DMS 273 (cell line): ENCODE results near the gene PVRIG.
"Not testable (repeated sequence)": the region's sequence is repeated elsewhere in the genome, so short reads cannot be mapped to it uniquely, and the experiment has no call there.

Source experiments
- DNase-seq: peaks from one replicate; lab custom pipeline; 2025; ENCODE audit not compliant: unreplicated experiment; lab: John Stamatoyannopoulos, UW

The PVRIG gene

DNA sequence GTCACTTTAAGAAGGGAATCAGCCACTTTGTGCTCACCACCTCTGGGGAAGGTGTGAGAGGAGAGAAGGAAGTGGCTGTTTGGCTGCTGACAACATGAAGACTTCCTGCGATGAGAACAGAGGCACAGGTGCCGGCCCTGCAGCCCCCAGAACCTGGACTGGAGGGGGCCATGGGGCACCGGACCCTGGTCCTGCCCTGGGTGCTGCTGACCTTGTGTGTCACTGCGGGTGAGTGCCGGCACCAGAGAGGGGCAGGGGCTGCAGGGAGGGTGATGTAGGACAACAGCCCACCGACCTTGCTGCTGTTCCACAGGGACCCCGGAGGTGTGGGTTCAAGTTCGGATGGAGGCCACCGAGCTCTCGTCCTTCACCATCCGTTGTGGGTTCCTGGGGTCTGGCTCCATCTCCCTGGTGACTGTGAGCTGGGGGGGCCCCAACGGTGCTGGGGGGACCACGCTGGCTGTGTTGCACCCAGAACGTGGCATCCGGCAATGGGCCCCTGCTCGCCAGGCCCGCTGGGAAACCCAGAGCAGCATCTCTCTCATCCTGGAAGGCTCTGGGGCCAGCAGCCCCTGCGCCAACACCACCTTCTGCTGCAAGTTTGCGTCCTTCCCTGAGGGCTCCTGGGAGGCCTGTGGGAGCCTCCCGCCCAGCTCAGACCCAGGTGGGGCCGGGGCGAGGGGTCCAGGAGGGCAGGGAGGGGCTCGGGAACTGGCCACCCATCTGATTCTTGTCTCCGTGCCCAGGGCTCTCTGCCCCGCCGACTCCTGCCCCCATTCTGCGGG is at the start of gene PVRIG:
Gene PVRIG (plus strand): TSS at position 149 of the 785 bp plus-strand sequence. CDS start 22 bp downstream, at position 171.
- DNase-seq = not testable (repeated sequence)

DNA sequence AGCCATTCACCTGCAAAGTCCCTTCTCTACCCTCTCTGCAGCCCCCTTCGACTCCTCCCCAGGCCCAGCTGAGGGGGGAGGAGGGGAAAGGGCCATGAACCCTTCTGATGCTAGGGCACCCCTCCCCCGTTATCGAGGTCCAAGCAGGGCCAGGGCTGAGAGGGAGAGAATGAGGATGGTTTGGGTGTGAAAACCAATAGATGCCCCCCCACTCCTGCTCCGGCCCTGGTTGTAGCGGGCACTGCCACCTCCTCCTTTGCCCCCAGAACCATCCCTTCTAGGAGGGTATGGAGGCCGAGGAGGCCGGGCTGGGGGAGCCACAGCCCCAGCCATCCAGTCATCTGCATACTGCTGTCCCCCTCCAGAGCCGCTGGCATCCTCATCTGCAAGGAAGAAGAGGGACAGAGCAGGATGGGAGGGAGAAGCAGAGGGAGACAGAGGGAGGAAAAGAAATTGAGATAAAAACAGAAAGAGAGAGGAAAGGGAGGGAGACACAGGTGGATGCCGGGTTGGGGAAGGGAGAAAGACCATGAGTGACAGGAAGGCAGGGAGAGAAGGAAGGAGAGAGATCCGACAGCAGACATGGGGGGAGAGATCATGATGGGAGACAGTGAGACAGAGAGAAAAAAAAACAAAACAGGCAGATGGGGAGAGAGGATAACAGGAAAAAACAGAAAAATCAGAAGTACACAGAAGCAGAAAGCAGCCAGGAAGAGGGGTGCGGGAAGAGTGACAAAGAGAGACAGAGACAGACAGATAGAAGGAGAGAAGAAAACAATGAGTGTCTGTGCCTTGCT is 49.5 kb upstream of the PVRIG start:
- no peak for DNase-seq

DNA sequence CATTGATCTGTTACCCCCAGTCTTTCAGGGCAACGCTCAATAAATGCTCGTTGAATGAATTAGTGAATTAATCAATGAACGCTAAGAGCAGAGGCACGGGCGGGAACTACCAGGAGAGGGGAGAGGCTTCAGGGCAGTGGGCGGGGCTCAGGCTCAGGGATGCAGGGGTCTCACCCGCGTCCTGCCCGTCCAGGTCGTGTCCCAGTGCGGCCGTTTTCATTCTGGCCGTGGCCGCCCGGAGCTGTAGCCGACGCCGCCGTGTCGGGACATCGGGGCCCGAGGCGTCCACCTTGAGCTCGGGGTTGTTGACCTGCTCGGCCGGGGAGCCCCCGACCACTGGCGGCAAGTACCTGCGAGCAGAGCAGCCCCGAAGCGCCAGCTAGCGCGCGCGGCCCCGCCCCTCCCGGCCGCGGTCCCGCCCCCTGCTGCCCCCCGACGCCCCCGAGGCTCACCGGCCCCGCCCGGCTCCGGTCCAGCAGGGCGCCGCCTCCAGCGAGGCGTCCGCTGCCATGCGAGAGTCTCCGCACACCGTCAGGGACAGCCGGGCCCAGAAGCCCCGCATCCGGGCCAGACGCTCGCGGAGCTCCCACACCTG is 48.6 kb upstream of the PVRIG start:
- peak; percentile 59 for DNase-seq

GRCh38 chr7:100171840-100172239 is 47.9 kb upstream of the PVRIG start:
- no peak for DNase-seq

GRCh38 chr7:100173806-100174495 is 45.8 kb upstream of the PVRIG start:
- no peak for DNase-seq

- DNase-seq = no peak
These were observed 45.2 kb upstream of the PVRIG start for GRCh38 chr7:100174582-100174981.

- DNase-seq = no peak
These were observed 44.3 kb upstream of the PVRIG start for GRCh38 chr7:100175296-100175935.

GRCh38 chr7:100176096-100177044 is 43.4 kb upstream of the PVRIG start:
- DNase-seq = no peak

DNA sequence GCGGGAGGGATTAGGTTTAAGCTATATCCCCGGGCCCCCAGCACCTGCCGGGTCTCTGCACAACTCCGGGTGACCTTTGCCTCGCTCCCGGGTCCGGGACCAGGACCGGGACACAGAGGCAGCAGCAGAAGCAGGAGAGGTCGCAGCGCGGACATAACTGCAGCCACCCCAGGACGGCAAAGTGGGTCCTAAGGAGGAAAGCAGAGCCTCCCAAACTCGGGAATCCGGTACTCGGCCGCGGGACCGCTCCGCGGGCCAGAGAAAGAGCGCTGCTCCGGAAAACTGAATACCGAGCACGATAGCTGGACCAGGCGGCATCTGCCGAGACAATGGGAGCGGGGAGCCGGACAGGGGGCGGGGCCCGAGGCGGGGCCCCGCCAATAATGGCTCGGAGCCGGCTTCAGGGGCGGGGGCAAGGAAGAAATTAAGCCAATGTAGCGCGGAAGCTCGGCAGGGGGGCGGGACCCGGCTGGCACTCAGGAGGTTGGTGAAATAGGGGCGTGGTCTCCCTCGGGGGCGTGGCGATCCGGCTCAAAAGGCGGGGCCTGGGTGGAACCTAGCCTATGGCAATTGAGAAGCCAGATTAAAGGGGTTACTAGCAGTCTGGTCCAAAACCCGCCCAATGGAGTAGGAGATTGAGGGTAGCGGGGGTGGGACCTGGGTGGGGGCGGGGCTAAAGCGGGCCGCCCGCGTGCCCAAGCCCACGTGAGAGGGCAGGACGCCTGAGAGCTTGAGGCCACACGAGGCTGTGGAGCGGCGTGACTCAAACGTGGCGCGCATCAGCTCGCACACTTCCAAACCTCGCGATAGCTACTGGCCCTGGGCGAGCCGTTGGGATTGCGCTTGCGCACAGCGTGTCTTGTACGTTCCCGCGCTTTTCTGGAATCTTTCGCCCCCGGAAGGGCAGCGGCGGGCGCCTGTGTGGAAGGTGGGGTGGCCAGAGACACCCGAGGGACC is 42.4 kb upstream of the PVRIG start, which contains the start of the genes GPC2 and STAG3:
Gene GPC2 (minus strand): TSS at position 337 of the 957 bp plus-strand sequence. CDS start 182 bp downstream, at position 155.
Gene STAG3 (plus strand): TSS at position 874 of the 957 bp plus-strand sequence. CDS start 2,639 bp downstream, outside the sequence.
- DNase-seq = peak; percentile 99

DNA sequence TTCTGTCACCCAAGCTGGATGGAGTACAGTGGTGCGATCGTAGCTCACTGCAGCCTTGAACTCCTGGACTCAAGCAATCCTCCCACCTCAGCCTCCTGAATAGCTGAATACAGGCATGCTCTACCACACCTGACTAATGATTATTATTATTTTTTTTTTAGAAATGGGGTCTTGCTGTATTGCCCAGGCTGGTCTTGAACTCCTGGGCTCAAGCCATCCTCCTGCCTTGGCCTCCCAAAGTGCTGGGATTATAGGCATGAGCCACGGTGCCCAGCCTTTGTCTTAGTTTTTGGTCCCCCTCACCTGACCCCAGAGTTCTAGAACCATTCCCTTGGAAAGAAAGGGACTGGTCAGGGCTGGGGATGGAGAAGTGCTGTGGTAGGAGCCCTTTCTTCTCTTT is 39.7 kb upstream of the PVRIG start:
- not testable (repeated sequence) for DNase-seq

DNA sequence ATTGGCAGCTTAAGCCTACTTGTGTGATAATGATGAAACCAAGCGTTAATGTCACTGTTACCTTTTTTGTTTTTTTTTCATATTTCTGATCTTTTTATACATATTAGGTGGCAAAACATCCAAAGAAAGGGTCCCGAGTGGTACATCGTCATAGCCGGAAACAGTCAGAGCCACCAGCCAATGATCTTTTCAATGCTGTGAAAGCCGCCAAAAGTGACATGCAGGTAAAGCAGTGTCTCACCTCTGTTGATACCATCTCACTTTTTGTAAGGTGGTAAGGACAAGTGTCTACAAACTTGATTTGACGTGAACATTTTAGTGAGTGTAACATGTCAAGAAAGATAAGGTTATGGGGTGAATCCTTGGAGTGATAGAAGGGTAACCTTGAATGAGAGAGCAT is 37.1 kb upstream of the PVRIG start:
- DNase-seq = not testable (repeated sequence)

DNA sequence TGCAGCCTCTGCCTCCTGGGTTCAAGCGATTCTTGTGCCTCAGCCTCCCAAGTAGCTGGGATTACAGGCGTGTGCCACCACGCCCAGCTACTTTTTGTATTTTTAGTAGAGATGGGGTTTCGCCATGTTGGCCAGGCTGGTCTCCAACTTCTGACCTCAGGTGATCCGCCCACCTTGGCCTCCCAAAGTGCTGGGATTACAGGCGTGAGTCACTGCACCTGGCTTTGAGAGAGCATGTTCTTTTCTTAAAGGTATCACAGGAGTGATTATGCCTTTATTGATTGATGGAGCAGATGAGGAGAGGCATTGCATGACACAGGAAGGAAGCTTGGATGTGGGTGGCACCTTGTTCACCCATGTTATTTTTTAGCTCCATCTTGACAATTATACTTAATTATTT is 36.7 kb upstream of the PVRIG start:
- not testable (repeated sequence) for DNase-seq

DNA sequence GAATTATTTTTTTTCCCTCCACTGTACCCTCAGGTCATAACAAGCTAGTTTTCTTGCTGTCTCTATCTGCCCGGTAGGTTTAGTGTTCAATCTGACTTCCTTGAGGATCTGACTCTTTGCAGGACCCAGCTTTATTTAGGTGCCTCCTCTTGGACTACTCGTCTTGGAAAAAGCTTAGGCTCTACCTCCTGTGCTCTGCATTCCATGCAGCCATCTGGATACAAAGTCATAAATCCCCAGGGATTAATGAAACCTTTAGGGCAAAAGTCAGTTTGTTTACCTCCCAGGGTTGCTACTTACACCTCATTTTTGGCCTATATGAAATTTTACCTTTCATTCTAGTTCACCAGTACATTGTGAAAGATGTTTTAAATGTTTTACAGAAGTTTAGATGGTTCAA is 34.0 kb upstream of the PVRIG start:
- DNase-seq = peak; percentile 86

GRCh38 chr7:100189061-100189460 is 30.7 kb upstream of the PVRIG start:
- DNase-seq = no peak

GRCh38 chr7:100190048-100190711 is 29.6 kb upstream of the PVRIG start:
- DNase-seq = peak; percentile 67

DNA sequence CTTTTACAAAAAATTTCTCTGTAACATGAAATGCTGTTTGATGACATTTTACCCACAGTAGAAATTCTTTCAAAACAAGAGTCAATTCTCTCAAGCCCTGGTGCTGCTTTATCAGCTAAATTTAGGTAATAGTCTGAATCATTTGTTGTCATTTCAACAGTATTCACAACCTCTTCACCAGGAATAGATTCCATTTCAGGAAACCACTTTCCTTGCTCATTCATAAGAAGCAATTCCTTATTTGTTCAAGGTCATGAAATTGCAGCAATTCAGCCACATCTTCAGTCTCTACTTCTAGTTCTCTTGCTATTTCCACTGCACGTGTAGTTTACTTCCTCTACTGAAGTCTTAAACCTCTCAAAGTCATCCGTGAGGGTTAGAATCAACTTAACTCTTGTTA is 28.0 kb upstream of the PVRIG start:
- no peak for DNase-seq

GRCh38 chr7:100192281-100192862 is 27.4 kb upstream of the PVRIG start:
- DNase-seq = not testable (repeated sequence)
